Endothelial cell of umbilical vein (primary cell): ENCODE measurements around the gene APIP.
"Not testable (repeated sequence)": the region's sequence is repeated elsewhere in the genome, so short reads cannot be mapped to it uniquely, and the experiment has no call there.

Source experiments
- EZH2 ChIP-seq: IDR thresholded peaks from 2 replicates; pipeline ENCODE4 v1.6.1; 2012; ENCODE audit warnings: borderline replicate concordance, low read depth, mild to moderate bottlenecking, moderate library complexity, low read length, inconsistent platforms; ENCODE audit not compliant: severe bottlenecking
- FOS ChIP-seq: IDR thresholded peaks from 2 replicates; pipeline ENCODE4 v1.6.1; 2011; ENCODE audit warnings: mild to moderate bottlenecking, low read length, moderate library complexity, borderline replicate concordance; ENCODE audit not compliant: insufficient read depth
- POLR2A ChIP-seq: IDR thresholded peaks from 2 replicates; pipeline ENCODE4 v1.6.1; 2012; ENCODE audit warnings: low read depth, mild to moderate bottlenecking, control low read depth, low read length
- TF ChIP-seq, protein P1 (sequence below), 2 donors: IDR thresholded peaks; 1 replicate in 1 of 2; 2 replicates in 1 of 2; pipeline ENCODE4 v1.5.1; 2011; ENCODE audit warnings: low read length in 2 of 2, mild to moderate bottlenecking in 2 of 2, moderate library complexity in 2 of 2, control low read depth in 1 of 2, inconsistent platforms in 1 of 2, low read depth in 1 of 2; ENCODE audit not compliant: insufficient read depth in 1 of 2; ENCODE audit errors: extremely low read depth in 1 of 2

DNA sequence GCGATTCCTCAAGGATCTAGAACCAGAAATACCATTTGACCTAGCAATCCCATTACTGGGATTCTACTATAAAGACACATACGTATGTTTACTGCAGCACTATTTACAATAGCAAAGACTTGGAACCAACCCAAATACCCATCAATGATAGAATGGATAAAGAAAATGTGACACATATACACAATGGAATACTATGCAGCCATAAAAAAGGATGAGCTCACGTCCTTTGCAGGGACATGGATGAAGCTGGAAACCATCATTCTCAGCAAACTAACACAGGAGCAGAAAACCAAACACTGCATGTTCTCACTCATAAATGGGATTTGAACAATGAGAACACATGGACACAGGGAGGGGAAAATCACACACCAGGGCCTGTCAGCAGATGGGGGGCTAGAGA, 20.0 kb downstream of the APIP start:
- TF ChIP-seq EZH2, POLR2A, FOS: not testable (repeated sequence)
- TF ChIP-seq, protein P1, sequence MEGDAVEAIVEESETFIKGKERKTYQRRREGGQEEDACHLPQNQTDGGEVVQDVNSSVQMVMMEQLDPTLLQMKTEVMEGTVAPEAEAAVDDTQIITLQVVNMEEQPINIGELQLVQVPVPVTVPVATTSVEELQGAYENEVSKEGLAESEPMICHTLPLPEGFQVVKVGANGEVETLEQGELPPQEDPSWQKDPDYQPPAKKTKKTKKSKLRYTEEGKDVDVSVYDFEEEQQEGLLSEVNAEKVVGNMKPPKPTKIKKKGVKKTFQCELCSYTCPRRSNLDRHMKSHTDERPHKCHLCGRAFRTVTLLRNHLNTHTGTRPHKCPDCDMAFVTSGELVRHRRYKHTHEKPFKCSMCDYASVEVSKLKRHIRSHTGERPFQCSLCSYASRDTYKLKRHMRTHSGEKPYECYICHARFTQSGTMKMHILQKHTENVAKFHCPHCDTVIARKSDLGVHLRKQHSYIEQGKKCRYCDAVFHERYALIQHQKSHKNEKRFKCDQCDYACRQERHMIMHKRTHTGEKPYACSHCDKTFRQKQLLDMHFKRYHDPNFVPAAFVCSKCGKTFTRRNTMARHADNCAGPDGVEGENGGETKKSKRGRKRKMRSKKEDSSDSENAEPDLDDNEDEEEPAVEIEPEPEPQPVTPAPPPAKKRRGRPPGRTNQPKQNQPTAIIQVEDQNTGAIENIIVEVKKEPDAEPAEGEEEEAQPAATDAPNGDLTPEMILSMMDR (IDR thresholded peaks at IDR 0.05; ENCODE audit: extremely low read depth in 1 of 2, insufficient read depth in 1 of 2, low read depth in 1 of 2, low read length in 2 of 2), result not testable (repeated sequence)
